HG03066 (cell line): Measurements from ENCODE around the gene UBALD2.
"Not testable (repeated sequence)": the region's sequence is repeated elsewhere in the genome, so short reads cannot be mapped to it uniquely, and the experiment has no call there.

Source experiments
- ATAC-seq: cut with Tn5 transposase; IDR thresholded peaks from one replicate; pipeline ENCODE4 v1.9.1; 2021; ENCODE audit warnings: low read depth; ENCODE audit not compliant: unreplicated experiment

UBALD2 gene

DNA sequence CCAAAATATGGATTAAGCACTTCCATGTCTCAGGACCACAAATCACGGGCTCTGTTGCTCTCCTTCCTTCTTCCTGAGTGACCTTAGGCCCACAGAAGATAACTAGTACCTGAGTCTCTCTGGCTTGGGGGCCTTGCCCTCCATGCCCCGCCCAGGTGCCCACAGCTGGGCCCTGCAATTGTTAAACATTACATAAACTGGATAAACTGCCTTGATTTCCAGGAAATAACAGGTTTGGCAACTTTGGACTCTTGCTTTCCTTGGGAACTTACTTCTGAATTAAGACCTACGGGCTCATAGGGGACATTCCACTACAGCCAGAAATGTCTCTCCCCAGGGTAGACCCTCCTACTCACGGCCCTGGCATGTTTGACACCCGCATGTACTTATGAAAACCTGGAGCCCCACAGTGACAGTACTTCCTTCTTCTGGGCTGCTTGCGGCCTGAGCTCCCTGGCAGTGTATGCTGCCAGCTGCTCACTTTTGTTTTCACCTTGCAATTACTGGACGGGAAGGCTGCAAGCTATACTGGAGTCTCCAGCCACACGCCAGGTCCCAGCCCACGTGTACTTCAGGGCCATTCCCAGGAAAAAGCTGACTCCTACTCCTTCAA, 2.3 kb upstream of the UBALD2 start:
- ATAC-seq, result no peak

DNA sequence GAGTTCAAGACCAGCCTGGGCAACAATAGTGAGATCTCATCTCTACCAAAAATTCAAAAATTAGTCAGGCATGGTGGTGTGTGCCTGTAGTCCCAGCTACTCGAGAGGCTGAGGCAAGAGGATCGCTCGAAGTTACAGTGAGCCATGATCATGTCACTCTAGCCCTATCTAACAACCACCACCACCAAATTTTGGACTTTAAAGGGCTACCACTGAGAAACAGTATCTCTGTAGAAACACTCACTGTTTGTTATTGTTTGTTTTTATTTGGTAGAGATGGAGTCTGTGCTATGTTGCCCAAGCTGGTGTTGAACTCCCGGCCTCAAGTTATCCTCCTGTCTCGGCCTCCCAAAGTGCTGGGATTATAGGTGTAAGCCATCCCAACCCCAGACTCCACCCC, 1.3 kb upstream of the UBALD2 start:
- ATAC-seq, result no peak

- peak; percentile 2 for ATAC-seq
Observed at GRCh38 chr17:76264425-76264754, 758 bp upstream of the UBALD2 start.

DNA sequence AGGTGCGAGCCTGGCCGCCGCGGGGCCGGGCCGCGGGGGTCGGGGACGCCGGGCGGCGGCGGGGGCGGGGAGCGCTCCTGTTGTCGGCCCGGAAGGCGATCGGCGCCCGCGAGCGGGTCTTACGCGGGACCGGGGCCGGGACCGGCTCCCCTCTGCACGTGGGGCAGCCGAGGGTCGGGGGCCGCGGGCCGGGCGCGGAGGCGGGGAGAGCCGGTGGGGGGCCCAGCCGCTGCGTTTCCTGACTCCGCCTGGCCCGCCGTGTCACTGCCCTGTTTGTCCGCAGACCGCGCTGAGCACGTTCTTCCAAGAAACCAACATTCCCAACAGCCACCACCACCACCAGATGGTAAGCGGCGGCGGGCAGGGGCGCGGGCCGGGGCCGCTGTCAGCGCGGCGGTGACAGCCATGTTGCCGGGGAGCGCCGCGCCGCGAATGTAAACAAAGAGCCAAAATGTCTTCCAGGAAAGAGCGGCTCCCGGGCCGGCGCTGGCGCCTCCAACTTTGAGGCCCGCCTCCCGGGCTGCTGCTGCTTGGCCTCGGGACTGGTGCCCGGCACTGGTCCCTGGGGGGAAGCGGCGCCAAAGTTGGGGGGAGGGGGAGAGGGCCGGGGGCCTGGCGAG, 586 bp downstream of the UBALD2 start:
- ATAC-seq, result no peak

DNA sequence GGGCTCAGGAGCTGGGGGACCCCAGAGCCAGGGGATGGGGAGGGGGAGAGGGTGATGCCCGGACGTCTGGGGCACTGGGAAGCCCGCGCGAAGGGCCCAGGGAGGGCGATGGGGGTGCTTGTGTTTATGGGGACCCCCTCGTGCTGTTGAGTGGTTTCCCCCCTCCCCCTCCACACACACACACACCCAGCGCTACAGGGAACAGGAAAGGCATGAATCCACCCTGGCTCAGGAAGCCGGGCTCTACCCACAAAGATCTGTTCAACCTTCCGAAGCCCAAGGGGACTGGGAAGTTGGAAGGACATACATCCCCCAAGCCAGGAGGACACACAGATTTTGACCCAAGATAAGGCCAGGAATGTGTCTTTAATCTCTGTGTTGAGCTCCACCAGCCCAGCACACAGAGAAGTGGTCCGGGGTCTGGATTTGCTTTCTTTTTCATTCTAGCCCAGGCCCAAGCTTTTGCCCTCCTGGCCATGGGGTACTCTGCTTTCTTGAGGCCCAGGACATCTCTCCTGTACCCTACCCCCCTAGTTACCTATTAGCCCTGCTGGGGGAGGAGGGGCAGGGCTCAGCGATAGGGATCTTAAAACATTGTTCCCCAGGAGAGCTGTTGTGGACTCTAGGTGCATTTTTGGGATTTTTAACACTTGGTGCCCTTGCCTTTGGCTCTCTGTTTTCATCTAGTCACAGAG, 1.2 kb downstream of the UBALD2 start:
- ATAC-seq, result no peak

DNA sequence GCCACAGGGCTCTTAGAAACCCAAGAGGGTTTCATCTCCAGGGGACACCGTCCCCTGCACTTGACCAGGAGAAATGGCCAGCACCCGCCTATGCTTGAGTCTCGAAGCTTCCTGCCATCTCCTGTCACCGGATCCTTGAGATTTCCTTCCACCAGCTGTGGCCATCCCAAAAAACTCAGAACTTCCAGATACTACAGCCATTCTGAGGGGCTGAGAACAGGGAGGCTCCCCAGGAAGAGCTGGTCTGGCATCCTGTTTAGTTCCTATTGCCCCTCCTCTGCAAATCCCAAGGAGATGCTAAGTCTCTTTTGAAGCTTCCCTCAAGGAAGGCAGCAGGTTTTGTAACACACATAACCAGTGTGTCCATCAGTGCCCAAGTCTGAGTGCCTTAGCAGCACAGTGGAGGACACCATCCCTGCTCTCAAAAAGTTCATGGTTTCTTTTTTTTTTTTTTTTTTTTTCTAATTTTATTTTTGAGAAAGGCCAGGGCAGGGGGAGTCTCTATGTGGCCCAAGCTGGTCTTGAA, 2.0 kb downstream of the UBALD2 start:
- no peak for ATAC-seq

DNA sequence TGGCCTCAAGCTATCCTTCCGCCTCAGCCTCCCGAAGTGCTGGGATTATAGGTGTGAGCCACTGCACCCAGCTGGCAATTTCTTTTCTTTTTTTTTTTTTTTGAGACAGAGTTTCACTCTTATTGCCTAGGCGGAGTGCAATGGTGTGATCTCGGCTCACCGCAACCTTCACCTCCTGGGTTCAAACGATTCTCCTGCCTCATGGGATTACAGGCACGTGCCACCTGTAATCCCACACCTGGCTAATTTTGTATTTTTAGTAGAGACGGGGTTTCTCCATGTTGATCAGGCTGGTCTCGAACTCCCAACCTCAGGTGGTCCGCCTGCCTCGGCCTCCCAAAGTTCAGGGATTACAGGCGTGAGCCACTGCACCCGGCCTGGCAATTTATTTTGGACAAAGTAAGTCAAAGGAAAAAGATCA, 2.4 kb downstream of the UBALD2 start:
- ATAC-seq, result not testable (repeated sequence)

DNA sequence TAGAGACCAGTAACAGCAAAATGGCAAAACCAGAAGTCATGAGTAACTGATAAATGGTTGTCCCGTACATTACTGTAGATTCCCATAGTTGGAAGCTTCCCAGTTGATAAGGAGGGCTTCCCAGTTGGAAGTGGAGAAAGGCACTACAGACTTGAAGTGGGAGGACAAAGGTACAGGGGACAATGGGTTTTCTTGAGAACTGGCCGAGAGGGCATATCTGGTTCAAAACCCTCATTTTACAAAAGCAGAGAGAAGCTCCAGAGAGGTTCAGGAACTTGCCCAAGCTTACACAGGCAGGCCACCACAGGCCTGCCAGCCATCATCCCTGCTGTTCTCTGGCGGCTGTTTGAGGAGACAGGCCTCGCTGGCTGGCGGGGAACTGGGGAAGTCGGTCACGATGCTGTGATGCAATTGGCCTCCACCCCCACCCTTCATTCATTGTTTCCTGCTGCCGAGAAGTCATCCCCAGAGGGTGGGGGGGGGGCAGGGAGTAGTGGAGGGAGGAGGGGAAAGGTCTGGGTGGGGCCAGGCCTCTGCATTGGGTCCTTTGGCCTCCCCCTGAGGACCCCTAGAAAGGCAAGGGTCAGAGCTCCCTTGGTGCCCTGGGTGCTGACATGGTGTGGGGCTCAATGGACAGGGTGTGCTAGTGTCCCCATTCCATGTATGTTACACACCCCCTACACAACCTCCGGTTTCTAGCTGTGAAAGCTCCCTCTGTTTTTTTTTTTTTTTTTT, 3.0 kb downstream of the UBALD2 start:
- no peak for ATAC-seq

DNA sequence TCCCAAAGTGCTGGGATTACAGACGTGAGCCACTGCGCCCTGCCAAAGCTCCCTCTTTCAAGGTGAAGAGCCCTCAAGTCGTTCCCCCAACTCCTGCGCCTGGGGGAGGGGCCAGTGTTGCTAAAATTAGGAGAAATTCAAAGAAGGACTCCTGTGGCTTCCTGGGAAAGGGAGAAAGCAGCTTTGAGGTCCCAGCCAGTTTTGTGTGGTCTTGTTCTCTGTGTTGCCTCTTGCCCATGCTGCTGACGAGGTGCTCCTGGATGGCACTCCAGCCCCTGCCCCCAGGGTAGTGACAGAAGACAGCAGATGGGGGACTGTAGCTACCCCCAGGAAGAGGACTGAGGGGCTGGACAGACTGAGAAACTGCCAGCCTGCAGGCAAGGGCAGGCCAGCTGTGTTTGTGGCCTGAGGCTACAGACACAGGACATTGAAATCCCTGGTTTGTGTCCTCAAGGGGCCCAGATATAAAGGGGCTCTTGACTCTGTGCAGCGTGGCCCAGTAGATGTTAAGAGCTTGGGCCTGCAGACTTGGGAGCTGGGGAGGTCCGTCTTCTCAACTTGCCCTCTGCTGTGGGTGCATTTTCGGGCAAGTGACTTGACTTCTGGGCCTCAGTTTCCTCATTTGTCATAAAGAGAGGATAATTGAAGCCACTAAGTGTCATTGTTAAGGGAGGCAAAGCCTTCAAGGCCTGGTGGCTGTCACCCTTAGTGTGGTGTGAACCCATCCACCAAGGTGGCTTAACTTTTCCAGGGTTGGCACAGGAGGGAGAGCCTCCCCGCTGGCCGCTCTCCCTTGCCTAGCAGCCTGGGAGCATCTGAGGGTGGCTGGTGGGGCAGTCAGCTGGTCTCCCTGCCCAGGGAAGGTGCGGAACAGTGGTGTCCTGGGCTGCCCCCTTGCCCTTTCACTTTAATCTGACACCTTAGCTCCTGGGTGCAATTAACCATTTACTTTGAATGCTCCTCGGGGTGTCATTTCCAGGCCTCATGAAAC, 4.1 kb downstream of the UBALD2 start:
- ATAC-seq, result no peak

GRCh38 chr17:76270127-76270592, 5.0 kb downstream of the UBALD2 start:
- ATAC-seq, result no peak

DNA sequence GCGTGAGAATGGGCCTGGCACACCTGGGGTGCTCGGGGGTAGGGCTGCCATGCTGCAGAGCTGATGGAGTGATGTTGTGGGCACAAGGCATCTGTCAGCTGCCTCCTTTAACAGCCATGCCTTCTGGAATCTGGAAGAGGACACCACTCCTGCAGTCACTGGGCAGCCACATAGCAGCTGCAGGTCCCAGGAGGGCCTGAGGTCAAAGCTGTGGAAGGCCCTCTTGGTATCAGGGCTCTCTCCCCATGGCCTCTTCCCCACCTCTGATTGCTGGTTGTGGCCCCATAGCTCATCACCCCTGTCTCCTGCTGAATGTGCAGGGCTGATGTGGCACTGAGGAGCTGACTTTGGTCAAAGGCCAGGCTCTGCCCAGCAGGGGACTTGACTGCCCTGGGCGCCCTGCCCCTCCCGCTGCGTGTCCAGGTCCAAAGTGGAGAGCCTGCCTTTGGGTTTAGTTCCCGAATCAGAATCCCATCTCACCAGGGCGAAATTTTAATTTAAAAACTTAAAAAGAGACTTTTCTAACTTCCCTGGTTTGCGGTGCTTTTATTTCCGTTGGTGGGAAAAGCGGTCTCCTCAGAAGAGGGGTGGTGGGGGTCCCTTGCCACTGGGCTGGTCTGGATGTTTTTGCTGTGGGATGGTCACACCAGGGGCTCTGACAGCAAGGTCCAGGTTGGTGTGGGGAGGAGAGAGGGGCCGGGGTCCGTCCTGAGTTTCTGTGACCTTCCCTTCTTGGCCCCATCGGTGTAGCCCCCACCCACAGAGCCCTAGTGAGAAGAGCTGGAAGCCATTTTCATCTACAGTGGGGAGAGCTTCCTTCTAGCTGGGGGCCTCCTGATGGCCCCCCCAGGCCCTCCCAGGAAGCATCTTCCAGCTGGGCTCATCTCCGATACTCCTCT, 5.9 kb downstream of the UBALD2 start:
- peak; percentile 1 for ATAC-seq

- ATAC-seq, result peak; percentile 57
Observed at GRCh38 chr17:76271669-76272540, 6.8 kb downstream of the UBALD2 start.

GRCh38 chr17:76272541-76273444, 7.6 kb downstream of the UBALD2 start:
- ATAC-seq, result peak; percentile 9

DNA sequence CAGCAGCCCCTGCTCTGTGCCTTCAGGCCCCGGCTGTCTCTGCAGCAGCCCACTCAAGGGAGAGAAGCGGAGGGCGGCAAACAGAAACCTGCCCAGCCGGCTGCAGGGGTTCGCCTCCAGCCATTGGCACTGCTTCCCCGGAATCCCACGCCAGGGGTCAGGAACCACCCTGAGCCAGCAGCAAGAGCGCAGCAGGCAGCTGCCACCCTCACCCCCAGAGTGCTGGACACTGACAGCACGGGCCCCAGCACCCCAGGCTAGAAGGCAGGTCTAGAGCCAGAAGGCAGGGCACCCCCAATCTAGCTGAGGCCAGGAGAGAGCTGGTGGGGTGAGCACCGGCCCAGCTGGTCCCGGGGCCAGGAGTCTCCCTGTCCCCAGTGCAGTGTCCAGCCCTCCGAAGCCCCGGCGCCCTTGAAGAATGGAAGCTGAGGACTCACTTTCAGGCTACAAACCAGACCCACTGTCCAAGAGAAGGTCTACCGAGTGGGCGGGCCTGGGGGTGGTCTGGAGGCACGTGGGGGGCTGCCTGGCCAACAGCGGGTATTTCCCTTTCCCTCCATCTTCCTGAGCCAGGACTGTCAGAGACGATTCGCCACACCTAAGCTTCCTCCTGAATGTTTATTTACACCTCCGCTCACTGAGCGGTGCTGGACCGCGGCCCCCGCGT, 8.4 kb downstream of the UBALD2 start:
- ATAC-seq, result no peak

DNA sequence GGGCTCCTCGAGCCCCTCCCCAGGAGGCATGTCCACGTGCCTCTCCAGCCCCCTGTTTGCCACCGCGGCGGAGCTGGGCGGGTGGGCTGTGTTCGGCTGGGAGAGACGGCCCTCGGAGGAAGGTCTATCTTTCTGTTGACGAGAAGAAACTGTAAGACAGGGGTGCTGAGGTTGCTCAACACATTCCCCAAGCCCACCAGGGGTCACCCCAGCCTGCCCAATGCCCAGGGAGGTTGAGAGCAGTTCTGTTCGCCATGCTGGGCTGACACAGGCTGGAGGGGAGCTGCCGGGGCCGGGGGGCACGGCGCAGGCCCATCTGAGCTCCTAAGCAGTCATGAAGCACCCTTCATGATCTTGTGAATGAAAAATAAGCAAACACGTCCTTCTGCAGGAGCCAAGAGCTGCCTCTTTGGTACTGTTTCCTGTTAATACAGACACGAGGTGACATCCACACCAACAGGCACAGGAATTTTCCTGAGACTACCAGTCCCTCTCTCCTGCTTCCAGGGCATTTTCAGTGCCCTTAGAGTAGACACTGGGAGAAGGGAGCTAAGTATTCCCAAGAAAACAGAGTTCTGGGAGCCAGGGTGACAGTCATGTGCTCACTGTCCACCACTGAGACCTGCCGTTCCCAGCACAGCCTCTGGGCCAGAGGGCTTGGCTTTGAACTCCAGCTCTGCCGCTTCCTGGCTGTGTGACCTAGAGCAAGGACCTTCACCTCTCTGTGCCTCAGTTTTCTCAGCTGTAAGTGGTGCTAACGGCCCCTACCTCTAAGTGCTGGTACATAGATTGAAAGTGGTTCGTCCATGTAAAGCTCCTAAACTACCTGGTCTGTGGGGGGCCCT, 9.2 kb downstream of the UBALD2 start:
- ATAC-seq, result no peak
